SK-N-MC (cell line): ENCODE results near the gene SAT1.

Source experiments
- EZH2 ChIP-seq: fragments of 200-600 bp; sonication (generic); IDR thresholded peaks from one replicate; pipeline ENCODE4 v1.6.1; 2017; ENCODE audit warnings: antibody characterized with exemption
- POLR2AphosphoS5 ChIP-seq: IDR thresholded peaks from 2 replicates; pipeline ENCODE4 v1.6.1; 2012; ENCODE audit warnings: mild to moderate bottlenecking, low read depth, low read length, borderline replicate concordance

DNA sequence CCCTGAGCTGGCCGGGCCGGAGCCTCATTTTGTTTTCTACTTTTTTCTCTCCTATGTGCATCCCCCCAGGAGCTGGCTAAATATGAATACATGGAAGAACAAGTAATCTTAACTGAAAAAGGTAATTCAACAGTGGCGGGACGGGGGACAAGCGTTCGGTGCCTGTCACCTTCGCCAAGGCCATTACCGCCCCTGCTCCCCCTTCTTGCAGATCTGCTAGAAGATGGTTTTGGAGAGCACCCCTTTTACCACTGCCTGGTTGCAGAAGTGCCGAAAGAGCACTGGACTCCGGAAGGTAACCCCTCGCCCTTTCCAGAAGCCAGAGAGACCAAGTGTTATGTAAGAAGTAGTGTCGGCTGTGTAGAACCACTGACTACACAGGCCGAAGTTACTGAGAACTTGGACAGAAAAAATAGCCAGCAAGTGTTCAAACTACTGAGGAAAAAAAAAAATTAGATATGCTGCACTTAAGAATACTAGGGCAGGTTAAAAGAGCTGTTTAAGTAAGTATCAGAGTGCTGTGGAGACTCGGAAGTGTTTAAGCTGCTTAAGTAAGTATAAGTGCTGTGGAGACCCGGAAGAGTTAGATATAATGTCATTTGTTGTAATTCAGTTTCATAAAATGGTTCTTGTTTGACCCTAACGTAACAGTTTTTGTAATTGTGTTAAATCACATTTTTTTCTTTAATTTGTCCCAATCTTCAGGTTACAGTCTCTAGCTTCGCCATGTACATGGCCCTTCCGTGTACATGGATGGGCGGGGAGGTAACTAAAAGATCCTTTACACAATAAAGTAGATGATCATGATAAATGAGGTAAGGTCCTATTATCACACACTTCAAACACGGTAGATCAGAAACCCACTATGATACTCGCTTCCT is 856 bp downstream of the SAT1 start:
- TF ChIP-seq POLR2AphosphoS5, result no peak
- TF ChIP-seq EZH2, result no peak
